ENCODE results near the gene YIF1A.

GRCh38 chr11:66264914-66265313 lies 24.0 kb downstream of the YIF1A start:
- no peak for TF ChIP-seq CTCF (IDR thresholded peaks at IDR 0.05)
- no peak for TF ChIP-seq POLR2A (IDR thresholded peaks at IDR 0.05)
